NB4 (cell line): Measurements from ENCODE around the gene TMTC2.

Experiments used
- DNase-seq: peaks from one replicate; pipeline ENCODE4 v3.0.0; 2010; ENCODE audit warnings: low read depth
- H3K4me3 ChIP-seq: one replicate; pipeline ENCODE4 v1.5.1; 2011; ENCODE audit warnings: mild to moderate bottlenecking, low read depth, low read length, moderate library complexity
- MYC ChIP-seq: IDR thresholded peaks from 2 replicates; pipeline ENCODE4 v1.6.1; 2011; ENCODE audit warnings: low read depth, low read length
- POLR2A ChIP-seq: IDR thresholded peaks from 2 replicates; pipeline ENCODE4 v1.6.1; 2011; ENCODE audit warnings: mild to moderate bottlenecking; ENCODE audit not compliant: insufficient read length; ENCODE audit errors: extremely low read depth
- TF ChIP-seq, protein P1 (sequence below): IDR thresholded peaks from one replicate; pipeline ENCODE4 v1.5.1; 2012; ENCODE audit warnings: low read depth, low read length
- TF ChIP-seq, protein P2 (sequence below): IDR thresholded peaks from 2 replicates; pipeline ENCODE4 v1.6.1; 2011; ENCODE audit warnings: low read depth, low read length

TMTC2 gene

DNA sequence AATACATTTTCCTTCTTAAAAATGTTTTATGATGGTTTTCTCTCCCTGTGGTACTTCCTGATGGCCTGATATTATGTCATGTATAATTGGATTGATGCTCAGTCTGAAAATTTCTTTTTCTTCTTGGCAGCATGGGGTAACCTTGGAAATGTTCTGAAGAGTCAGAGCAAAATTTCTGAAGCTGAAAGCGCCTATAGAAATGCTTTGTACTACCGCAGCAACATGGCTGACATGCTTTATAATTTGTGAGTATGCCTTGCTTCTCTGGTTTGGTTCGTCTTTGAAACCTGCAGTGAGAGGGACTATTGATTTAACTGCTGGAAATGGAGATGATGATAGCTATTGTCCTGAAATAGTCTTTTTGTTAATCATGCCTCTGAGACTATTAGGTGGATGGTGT lies 243.6 kb downstream of the TMTC2 start:
- TF ChIP-seq, protein P1, sequence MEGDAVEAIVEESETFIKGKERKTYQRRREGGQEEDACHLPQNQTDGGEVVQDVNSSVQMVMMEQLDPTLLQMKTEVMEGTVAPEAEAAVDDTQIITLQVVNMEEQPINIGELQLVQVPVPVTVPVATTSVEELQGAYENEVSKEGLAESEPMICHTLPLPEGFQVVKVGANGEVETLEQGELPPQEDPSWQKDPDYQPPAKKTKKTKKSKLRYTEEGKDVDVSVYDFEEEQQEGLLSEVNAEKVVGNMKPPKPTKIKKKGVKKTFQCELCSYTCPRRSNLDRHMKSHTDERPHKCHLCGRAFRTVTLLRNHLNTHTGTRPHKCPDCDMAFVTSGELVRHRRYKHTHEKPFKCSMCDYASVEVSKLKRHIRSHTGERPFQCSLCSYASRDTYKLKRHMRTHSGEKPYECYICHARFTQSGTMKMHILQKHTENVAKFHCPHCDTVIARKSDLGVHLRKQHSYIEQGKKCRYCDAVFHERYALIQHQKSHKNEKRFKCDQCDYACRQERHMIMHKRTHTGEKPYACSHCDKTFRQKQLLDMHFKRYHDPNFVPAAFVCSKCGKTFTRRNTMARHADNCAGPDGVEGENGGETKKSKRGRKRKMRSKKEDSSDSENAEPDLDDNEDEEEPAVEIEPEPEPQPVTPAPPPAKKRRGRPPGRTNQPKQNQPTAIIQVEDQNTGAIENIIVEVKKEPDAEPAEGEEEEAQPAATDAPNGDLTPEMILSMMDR, result no peak
- no peak for TF ChIP-seq POLR2A
- TF ChIP-seq, protein P2, sequence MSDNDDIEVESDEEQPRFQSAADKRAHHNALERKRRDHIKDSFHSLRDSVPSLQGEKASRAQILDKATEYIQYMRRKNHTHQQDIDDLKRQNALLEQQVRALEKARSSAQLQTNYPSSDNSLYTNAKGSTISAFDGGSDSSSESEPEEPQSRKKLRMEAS, result no peak
- no peak for TF ChIP-seq MYC
- no peak for DNase-seq
- H3K4me3 ChIP-seq, result no peak overlapping the region

DNA sequence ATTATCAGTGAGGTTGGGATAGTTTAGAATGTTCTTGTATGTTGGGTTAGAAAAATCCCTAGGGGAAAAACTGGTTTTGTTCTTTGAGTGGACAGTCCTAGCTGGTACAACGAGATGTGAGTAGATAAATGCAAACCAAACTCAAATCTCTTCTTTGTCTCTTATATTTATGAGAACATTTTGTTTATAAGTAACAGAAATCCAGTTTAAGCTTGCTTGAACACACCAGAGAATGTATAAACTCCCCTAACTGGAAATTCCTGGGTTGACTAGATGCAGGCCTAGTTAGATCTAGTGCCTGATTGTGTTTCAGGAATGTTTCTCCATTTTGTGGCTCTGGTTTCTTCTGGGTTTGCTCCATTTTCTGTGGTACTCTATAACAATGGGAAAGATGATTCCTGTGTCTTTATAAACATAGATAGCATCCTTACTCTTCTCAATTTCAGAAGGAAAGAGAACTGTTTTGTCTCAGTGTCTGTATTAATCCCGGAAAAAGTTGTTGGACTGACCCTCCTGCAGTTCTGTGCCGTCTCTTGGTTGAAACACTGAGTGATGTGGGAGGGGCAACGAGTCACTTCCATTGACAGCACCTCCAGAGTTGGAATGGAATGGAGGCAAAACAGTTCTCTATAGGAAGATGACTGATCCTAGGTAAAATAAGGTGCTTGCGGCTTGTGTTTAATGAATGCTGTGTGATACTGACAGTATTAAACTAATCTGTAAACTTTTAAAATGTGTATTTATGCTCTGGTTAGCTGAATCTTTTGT lies 244.8 kb downstream of the TMTC2 start:
- H3K4me3 ChIP-seq, result no peak overlapping the region
- TF ChIP-seq, protein P2, result no peak
- DNase-seq, result no peak

DNA sequence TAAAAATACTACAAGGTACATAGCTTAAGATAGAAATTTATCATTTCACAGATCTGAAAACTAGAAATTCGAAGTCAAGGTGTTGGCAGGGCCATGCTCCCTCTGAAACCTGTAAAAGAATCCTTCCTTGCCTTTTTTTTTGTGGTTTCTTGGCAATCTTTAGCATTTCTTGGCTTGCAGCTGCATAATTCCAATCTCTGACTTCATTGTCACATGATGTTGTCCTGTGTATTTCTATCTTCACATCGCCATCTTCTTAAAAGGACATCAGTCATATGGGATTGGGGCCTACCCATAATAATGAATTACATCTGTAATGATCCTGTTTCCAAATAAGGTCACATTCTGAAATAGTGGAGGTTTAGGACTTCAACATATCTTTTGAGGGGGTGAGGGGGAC lies 250.4 kb downstream of the TMTC2 start:
- H3K4me3 ChIP-seq, result no peak overlapping the region
- no peak for DNase-seq
- TF ChIP-seq MYC (no peak), POLR2A (no peak)
- TF ChIP-seq, protein P1, result no peak
- TF ChIP-seq, protein P2, result no peak

DNA sequence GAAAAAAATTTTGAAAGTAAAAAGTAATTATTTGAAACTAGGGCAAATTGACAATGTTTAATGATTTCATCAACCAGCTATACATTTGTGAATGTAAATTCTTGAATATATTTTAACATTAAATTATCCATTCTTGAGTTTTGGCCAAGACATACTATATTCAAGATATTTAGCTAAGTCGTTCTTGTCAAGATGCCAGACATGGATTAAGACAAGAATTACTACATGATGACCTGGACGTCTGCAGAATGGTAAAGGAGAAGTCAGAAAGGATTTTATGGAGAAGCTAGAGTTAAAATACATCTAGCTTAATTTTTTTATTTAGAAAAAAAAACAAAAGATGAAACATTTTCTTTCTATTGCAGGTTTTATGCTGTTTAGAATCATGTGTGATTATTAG lies 255.8 kb downstream of the TMTC2 start:
- H3K4me3 ChIP-seq, result no peak overlapping the region
- TF ChIP-seq MYC (no peak), POLR2A (no peak)
- TF ChIP-seq, protein P2, result no peak
- TF ChIP-seq, protein P1, result no peak
- DNase-seq, result no peak

DNA sequence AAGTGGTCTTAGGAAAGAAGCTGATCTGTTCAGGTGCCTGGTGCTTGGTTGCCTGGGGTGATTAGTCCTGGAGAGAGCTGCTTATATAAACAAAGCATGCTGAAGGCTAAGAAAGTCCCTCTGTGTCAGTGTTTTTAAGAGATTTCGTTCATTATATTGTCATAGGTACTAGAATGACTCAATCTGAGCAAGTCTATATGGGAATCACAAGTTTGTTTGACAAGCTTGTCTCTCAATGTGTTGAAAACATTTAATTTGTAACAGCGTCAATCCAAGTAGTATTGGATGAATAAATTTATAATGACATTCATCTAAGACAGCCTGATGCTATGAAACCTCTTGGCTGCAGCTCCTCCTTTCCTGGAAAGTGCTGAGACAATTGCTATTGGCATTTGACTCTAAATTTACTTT lies 256.3 kb downstream of the TMTC2 start:
- TF ChIP-seq POLR2A (no peak), MYC (no peak)
- TF ChIP-seq, protein P1, result no peak
- TF ChIP-seq, protein P2, result no peak
- H3K4me3 ChIP-seq, result no peak overlapping the region
- DNase-seq, result no peak

DNA sequence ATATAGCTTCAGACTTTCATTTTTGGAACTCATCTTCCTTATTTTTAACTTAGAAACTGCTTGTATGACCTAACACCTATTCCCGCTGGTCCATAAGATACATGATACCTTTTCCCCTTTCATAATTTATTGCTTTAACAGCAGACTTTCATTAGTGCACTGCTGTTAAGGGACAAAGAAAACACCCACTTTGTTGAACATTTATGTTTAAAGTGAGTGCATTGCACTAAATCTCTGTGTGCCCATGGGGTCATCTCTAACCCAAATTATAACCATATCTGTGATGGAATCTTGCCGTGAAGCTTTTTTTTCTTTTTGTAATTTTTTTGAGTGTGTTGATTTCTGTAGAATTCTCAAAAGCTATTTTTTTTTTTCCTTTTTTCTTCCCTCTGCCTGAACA lies 261.8 kb downstream of the TMTC2 start:
- no peak overlapping the region for H3K4me3 ChIP-seq
- DNase-seq, result no peak
- TF ChIP-seq, protein P2, result no peak
- TF ChIP-seq POLR2A, result no peak
- TF ChIP-seq, protein P1, result no peak
- TF ChIP-seq MYC, result no peak
